ENCODE measurements around the gene CAMK1D. TPM values are rescaled to one million over a fixed set of nuclear protein-coding genes. Genes with fewer than 3 reads are reported as not detected.
A peak's percentile ranks its signal among the peaks of the same experiment; 100 is the strongest.

Gene CAMK1D
- total and polyA plus RNA-seq, 2 of the 8 experiments (the other 6 are each of a cell fraction or from before 2014, with no cell fraction given) = 3.5 to 10.6 TPM

GRCh38 chr10:12346707-12347106, 2.6 kb upstream of the CAMK1D start:
- Histone ChIP-seq H2AK5ac (ENCODE audit: low read depth, low read length) (no peak overlapping the region), H3K56ac (replicated peaks; ENCODE audit: insufficient read length, low read depth, low read length) (no peak overlapping the region), H3K79me1 (ENCODE audit: low read depth, low read length) (no peaks in the 10 kb centered on the region), H2BK20ac (ENCODE audit: low read length) (no peak overlapping the region; the same call in 1 of the 2 replicates), H3K9me3 (ENCODE audit: insufficient read depth in 2 of 2, low read depth in 1 of 2, low read length in 1 of 2) (no peaks in the 10 kb centered on the region), H3K27ac (ENCODE audit: low read depth, low read length) (no peak overlapping the region), H2BK12ac (ENCODE audit: low read depth, low read length) (no peak overlapping the region), H3K4me2 (ENCODE audit: insufficient read depth in 1 of 2, low read depth in 2 of 2, low read length in 2 of 2) (no peak overlapping the region), H3K4me1 (replicated peaks in 1 of 4; ENCODE audit: control insufficient read depth in 3 of 4, insufficient read depth in 4 of 4, low read length in 3 of 4) (peaks cover 0 to 21% (median 9%) of the 10 kb centered on the region in 4 experiments; a peak in 6 of 7 replicates), H4K91ac (replicated peaks; ENCODE audit: insufficient read length, low read length) (peak overlapping the region; percentile 40), H3K4me3 (ENCODE audit: extremely low read depth in 1 of 4, insufficient read depth in 2 of 4, low read depth in 3 of 4, low read length in 4 of 4) (no peak overlapping the region), H4K8ac (ENCODE audit: extremely low read depth, insufficient read depth, low read length) (no peak overlapping the region), H4K20me1 (replicated peaks in 1 of 2; ENCODE audit: control insufficient read depth in 1 of 2, insufficient read depth in 2 of 2, low read length in 2 of 2) (peaks cover 0 to 3% of the 10 kb centered on the region in 2 experiments), H3K23me2 (ENCODE audit: low read depth, low read length) (peaks cover 11% of the 10 kb centered on the region), H3K9ac (replicated peaks in 1 of 4; ENCODE audit: extremely low read depth in 1 of 4, low read depth in 3 of 4, low read length in 3 of 4) (no peak overlapping the region), H3K18ac (ENCODE audit: extremely low read depth, low read length) (no peak overlapping the region), H3K4ac (replicated peaks; ENCODE audit: insufficient read length, low read depth, low read length) (no peak overlapping the region), H2BK15ac (ENCODE audit: low read length) (no peak overlapping the region), H2BK120ac (replicated peaks; ENCODE audit: low read depth, low read length) (no peak overlapping the region), H3K79me2 (ENCODE audit: control insufficient read depth in 1 of 2, insufficient read depth in 2 of 2, low read length in 2 of 2) (peaks cover 0 to 4% of the 10 kb centered on the region in 2 experiments; a peak in 2 of 4 replicates), H3K27me3 (replicated peaks in 1 of 4; ENCODE audit: control insufficient read depth in 3 of 4, extremely low read depth in 1 of 4, insufficient read depth in 3 of 4, low read length in 3 of 4) (peaks cover 0 to 27% (median 23%) of the 10 kb centered on the region in 4 experiments; a peak in 6 of 7 replicates), H2AFZ (ENCODE audit: low read length) (no peak overlapping the region), H3K14ac (ENCODE audit: insufficient read length) (no peak overlapping the region), H3K23ac (ENCODE audit: insufficient read length) (no peak overlapping the region), H3K36me3 (ENCODE audit: control insufficient read depth in 2 of 4, insufficient read depth in 4 of 4, low read length in 3 of 4) (no peaks in the 10 kb centered on the region), H4K5ac (ENCODE audit: insufficient read length, low read depth, low read length) (no peak overlapping the region), H2BK5ac (ENCODE audit: low read depth, low read length) (no peak overlapping the region)
- ChIA-PET CTCF (ENCODE audit: partially characterized antibody) (interaction anchor here (0.6 to 3.6 kb wide), 6 partner anchors 8 to 310 kb away, joined by 3 to 15 read pairs (median 3); no protein-coding TSS in a partner anchor), POLR2A (ENCODE audit: partially characterized antibody) (no interaction called here)
- FAIRE-seq (no peak), DNase-seq (ENCODE audit: low read depth in 1 of 2, low spot score in 2 of 2) (no peak)
- WGBS, 2 experiments (ENCODE audit: extremely low coverage in 1 of 2, insufficient coverage in 1 of 2, insufficient read length in 1 of 2, insufficient replicate concordance in 2 of 2, low coverage in 1 of 2, low lambda C conversion rate in 2 of 2, missing lambda C conversion rate in 1 of 2) = 91% methylated on average over 10 of the region's 10 CpGs; no CpG with 5 or more reads in 1 of the 2 experiments
- TF ChIP-seq RAD21 (IDR thresholded peaks at IDR 0.05 in 1 of 2, conservative IDR thresholded peaks at IDR 0.05 in 1 of 2; ENCODE audit: low read depth in 2 of 2, low read length in 2 of 2) = no peak
- no peak for TF ChIP-seq TEAD4 (IDR thresholded peaks at IDR 0.05; ENCODE audit: low read depth, low read length)
- TF ChIP-seq HDAC2 (IDR thresholded peaks at IDR 0.05; ENCODE audit: borderline replicate concordance in 1 of 2, low read depth in 2 of 2, low read length in 2 of 2) = no peak
- no peak for TF ChIP-seq TAF1 (IDR thresholded peaks at IDR 0.05; ENCODE audit: low read depth, low read length)
- no peak for TF ChIP-seq BACH1 (IDR thresholded peaks at IDR 0.05; ENCODE audit: low read length)
- no peak for TF ChIP-seq CTBP2 (IDR thresholded peaks at IDR 0.05; ENCODE audit: borderline replicate concordance, insufficient read depth, insufficient read length, low read length)
- TF ChIP-seq YY1 (IDR thresholded peaks at IDR 0.05; ENCODE audit: low read depth, low read length) = no peak
- TF ChIP-seq SIX5 (IDR thresholded peaks at IDR 0.05; ENCODE audit: low read depth, low read length) = no peak
- no peak for TF ChIP-seq NRF1 (IDR thresholded peaks at IDR 0.05; ENCODE audit: low read depth, low read length)

Measured in H1 (cell line).